ENCODE measurements around the gene CENPS.
A peak's percentile ranks its signal among the peaks of the same experiment; 100 is the strongest.
"Not testable (repeated sequence)": the region's sequence is repeated elsewhere in the genome, so short reads cannot be mapped to it uniquely, and the experiment has no call there.

CENPS gene

GRCh38 chr1:10451287-10451686 lies 21.1 kb downstream of the CENPS start:
- peak overlapping the region; percentile 79 for H3K4me3 ChIP-seq
- peak; percentile 40 for DNase-seq (ENCODE audit: low read depth, low spot score)
- no peaks in the 10 kb centered on the region for H3K36me3 ChIP-seq (ENCODE audit: insufficient read depth, low read length)
- peak overlapping the region; percentile 94 for H3K27ac ChIP-seq
- peak overlapping the region; percentile 63 for H3K9ac ChIP-seq (ENCODE audit: insufficient read length)
- no peaks in the 10 kb centered on the region for H3K9me3 ChIP-seq (ENCODE audit: low read depth, low read length)
- TF ChIP-seq POLR2AphosphoS5 (IDR thresholded peaks at IDR 0.05; ENCODE audit: borderline replicate concordance, low read depth, low read length), result no peak
- TF ChIP-seq FOXP2 (optimal IDR thresholded peaks at IDR 0.05; ENCODE audit: control extremely low read depth, extremely low read length, insufficient read depth), result no peak
- TF ChIP-seq EZH2 (IDR thresholded peaks at IDR 0.05), result no peak

GRCh38 chr1:10456048-10456447 lies 25.8 kb downstream of the CENPS start:
- TF ChIP-seq POLR2AphosphoS5 (IDR thresholded peaks at IDR 0.05; ENCODE audit: borderline replicate concordance, low read depth, low read length) (no peak), FOXP2 (optimal IDR thresholded peaks at IDR 0.05; ENCODE audit: control extremely low read depth, extremely low read length, insufficient read depth) (no peak), EZH2 (IDR thresholded peaks at IDR 0.05) (no peak)
- Histone ChIP-seq H3K36me3 (ENCODE audit: insufficient read depth, low read length) (peaks cover 8% of the 10 kb centered on the region), H3K4me3 (no peak overlapping the region), H3K9me3 (ENCODE audit: low read depth, low read length) (no peaks in the 10 kb centered on the region), H3K27ac (no peak overlapping the region), H3K9ac (ENCODE audit: insufficient read length) (no peak overlapping the region)
- no peak for DNase-seq (ENCODE audit: low read depth, low spot score)

DNA sequence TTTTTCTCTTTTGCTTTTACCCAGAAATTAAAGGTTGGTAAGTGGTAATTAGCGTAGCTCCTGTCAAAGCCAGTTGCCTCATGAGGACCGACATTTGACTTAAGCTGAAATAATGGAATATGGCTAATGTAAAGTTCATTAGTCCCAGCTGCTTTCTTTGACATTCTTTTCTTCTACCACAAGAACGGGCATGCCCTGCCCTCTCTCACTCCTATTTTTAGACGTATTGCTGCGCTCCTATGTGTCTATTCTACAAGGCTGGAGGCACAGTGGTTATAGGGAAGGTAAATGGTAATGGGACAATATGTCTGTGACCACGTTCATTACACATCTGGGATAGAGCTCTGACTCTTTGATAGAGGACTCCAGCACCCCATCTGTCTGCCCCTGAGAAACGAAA lies 26.4 kb downstream of the CENPS start:
- Histone ChIP-seq H3K4me3 (no peak overlapping the region), H3K27ac (peak overlapping the region; percentile 64), H3K9ac (ENCODE audit: insufficient read length) (no peak overlapping the region), H3K36me3 (ENCODE audit: insufficient read depth, low read length) (peaks cover 14% of the 10 kb centered on the region), H3K9me3 (ENCODE audit: low read depth, low read length) (no peaks in the 10 kb centered on the region)
- TF ChIP-seq FOXP2 (optimal IDR thresholded peaks at IDR 0.05; ENCODE audit: control extremely low read depth, extremely low read length, insufficient read depth) (no peak), POLR2AphosphoS5 (IDR thresholded peaks at IDR 0.05; ENCODE audit: borderline replicate concordance, low read depth, low read length) (no peak), EZH2 (IDR thresholded peaks at IDR 0.05) (no peak)
- no peak for DNase-seq (ENCODE audit: low read depth, low spot score)

DNA sequence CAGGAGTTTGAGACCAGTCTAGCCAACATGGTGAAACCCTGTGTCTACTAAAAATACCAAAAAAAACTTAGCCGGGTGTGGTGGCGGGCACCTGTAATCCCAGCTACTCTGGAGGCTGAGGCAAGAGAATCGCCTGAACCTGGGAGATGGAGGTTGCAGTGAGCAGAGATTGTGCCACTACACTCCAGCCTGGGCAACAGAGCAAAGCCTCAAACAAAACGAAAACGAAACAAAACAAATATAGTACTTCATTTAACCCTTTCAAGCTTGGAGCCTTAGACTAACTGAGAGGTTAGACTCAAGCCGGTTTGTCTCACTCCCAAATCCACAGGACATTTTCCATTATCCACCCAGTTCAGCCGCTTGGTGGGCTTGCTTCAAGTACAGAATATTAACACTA lies 27.2 kb downstream of the CENPS start:
- not testable (repeated sequence) for H3K4me3 ChIP-seq; H3K9me3 ChIP-seq (ENCODE audit: low read depth, low read length); DNase-seq (ENCODE audit: low read depth, low spot score); H3K9ac ChIP-seq (ENCODE audit: insufficient read length); H3K27ac ChIP-seq
- peaks cover 19% of the 10 kb centered on the region for H3K36me3 ChIP-seq (ENCODE audit: insufficient read depth, low read length)

- no peak for DNase-seq (ENCODE audit: low read depth, low spot score)
- no peak overlapping the region for H3K27ac ChIP-seq
- TF ChIP-seq FOXP2 (optimal IDR thresholded peaks at IDR 0.05; ENCODE audit: control extremely low read depth, extremely low read length, insufficient read depth), result no peak
- TF ChIP-seq POLR2AphosphoS5 (IDR thresholded peaks at IDR 0.05; ENCODE audit: borderline replicate concordance, low read depth, low read length), result 0 out of 2 replicates have a peak, but pooled peaks have one; percentile 10
These were observed 27.6 kb downstream of the CENPS start for GRCh38 chr1:10457875-10458274.

GRCh38 chr1:10459184-10459583 lies 29.0 kb downstream of the CENPS start:
- no peak for TF ChIP-seq EZH2 (IDR thresholded peaks at IDR 0.05)
- no peak for TF ChIP-seq FOXP2 (optimal IDR thresholded peaks at IDR 0.05; ENCODE audit: control extremely low read depth, extremely low read length, insufficient read depth)
- TF ChIP-seq POLR2AphosphoS5 (IDR thresholded peaks at IDR 0.05; ENCODE audit: borderline replicate concordance, low read depth, low read length), result no peak
- Histone ChIP-seq H3K27ac (peak overlapping the region; percentile 56; the same call in 1 of the 2 replicates), H3K36me3 (ENCODE audit: insufficient read depth, low read length) (peaks cover 29% of the 10 kb centered on the region), H3K9ac (ENCODE audit: insufficient read length) (no peak overlapping the region), H3K4me3 (no peak overlapping the region), H3K9me3 (ENCODE audit: low read depth, low read length) (no peaks in the 10 kb centered on the region)
- no peak for DNase-seq (ENCODE audit: low read depth, low spot score)

More at GRCh38 chr1:10457875-10458274, 27.6 kb downstream of the CENPS start:
- H3K9me3 ChIP-seq (ENCODE audit: low read depth, low read length), result no peaks in the 10 kb centered on the region
- H3K36me3 ChIP-seq (ENCODE audit: insufficient read depth, low read length), result peaks cover 23% of the 10 kb centered on the region
- H3K4me3 ChIP-seq, result no peak overlapping the region
- H3K9ac ChIP-seq (ENCODE audit: insufficient read length), result no peak overlapping the region

DNA sequence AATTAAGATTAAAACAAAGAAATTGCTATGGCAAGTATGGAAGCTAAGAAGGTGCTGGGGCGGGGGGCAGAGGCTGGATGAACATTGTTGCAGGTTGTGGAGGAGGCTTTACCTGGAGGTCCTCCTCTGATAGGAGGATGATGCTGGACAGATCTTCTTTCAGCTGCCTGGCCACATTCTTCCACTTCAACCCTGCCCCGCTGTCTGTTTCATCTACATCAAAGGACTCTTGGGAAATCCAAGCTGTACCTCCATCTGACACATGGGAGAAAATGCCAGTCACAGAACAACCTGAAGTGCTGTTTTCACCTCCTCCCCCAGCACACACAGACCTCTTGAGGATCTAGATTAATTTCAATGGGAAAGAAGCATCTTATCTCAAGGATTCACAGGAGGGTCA lies 36.8 kb downstream of the CENPS start:
- no peak for TF ChIP-seq FOXP2 (optimal IDR thresholded peaks at IDR 0.05; ENCODE audit: control extremely low read depth, extremely low read length, insufficient read depth)
- no peak for TF ChIP-seq EZH2 (IDR thresholded peaks at IDR 0.05)
- no peak for TF ChIP-seq POLR2AphosphoS5 (IDR thresholded peaks at IDR 0.05; ENCODE audit: borderline replicate concordance, low read depth, low read length)
- Histone ChIP-seq H3K4me3 (no peak overlapping the region), H3K9ac (ENCODE audit: insufficient read length) (no peak overlapping the region), H3K27ac (no peak overlapping the region), H3K9me3 (ENCODE audit: low read depth, low read length) (no peaks in the 10 kb centered on the region), H3K36me3 (ENCODE audit: insufficient read depth, low read length) (peaks cover 60% of the 10 kb centered on the region)
- DNase-seq (ENCODE audit: low read depth, low spot score), result no peak

DNA sequence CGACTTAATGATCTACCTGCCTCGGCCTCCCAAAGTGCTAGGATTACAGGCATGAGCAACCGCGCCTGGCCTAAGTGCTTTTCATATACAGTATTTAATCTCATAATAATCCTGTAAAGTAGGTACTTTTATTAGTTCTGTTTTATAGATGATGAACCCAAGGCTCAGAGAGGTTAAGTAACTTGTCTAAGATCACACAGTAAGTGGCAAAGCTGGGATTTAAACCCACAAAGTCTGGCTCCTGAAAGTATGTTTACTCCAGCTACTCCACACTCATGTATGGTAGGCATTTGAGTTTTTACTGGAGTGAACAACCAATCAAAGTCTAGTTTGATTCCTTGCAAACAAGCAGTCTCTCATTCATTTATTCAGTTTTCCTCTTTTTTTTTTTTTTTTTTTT lies 39.8 kb downstream of the CENPS start:
- Histone ChIP-seq H3K9me3 (ENCODE audit: low read depth, low read length) (no peaks in the 10 kb centered on the region), H3K27ac (no peak overlapping the region), H3K9ac (ENCODE audit: insufficient read length) (no peak overlapping the region), H3K4me3 (no peak overlapping the region), H3K36me3 (ENCODE audit: insufficient read depth, low read length) (peaks cover 41% of the 10 kb centered on the region)
- no peak for DNase-seq (ENCODE audit: low read depth, low spot score)
- TF ChIP-seq POLR2AphosphoS5 (IDR thresholded peaks at IDR 0.05; ENCODE audit: borderline replicate concordance, low read depth, low read length) (no peak), EZH2 (IDR thresholded peaks at IDR 0.05) (no peak), FOXP2 (optimal IDR thresholded peaks at IDR 0.05; ENCODE audit: control extremely low read depth, extremely low read length, insufficient read depth) (no peak)

- no peak for DNase-seq (ENCODE audit: low read depth, low spot score)
These were observed 41.4 kb downstream of the CENPS start for GRCh38 chr1:10471411-10472219.

More at GRCh38 chr1:10471411-10472219, 41.4 kb downstream of the CENPS start:
- H3K36me3 ChIP-seq (ENCODE audit: insufficient read depth, low read length), result peaks cover 31% of the 10 kb centered on the region
- H3K9me3 ChIP-seq (ENCODE audit: low read depth, low read length), result no peaks in the 10 kb centered on the region
- H3K27ac ChIP-seq, result peak overlapping the region; percentile 22; the same call in 1 of the 2 replicates
- peak overlapping the region; percentile 96 for H3K4me3 ChIP-seq
- TF ChIP-seq EZH2 (IDR thresholded peaks at IDR 0.05) (no peak), FOXP2 (optimal IDR thresholded peaks at IDR 0.05; ENCODE audit: control extremely low read depth, extremely low read length, insufficient read depth) (no peak)
- peak overlapping the region; percentile 89 for H3K9ac ChIP-seq (ENCODE audit: insufficient read length)

Data from SK-N-MC (cell line).